K562 (cell line): ENCODE measurements around the gene RAB31. TPM values are rescaled to one million over a fixed set of nuclear protein-coding genes. Genes with fewer than 3 reads are reported as not detected.

Experiments
- ATAC-seq: fragments of 200-7000 bp; cut with Tn5 transposase; 3 replicates; pipeline ENCODE4 v1.9.1; 2020; ENCODE audit warnings: moderate library complexity
- BruUV-seq: library from RNA; stranded (reverse); fragments of 400-500 nt; replicated peaks from 2 replicates; lab custom pipeline; 2021; lab: Mats Ljungman, UMichigan
- CTCF ChIA-PET: fragments of 300-600 bp; formaldehyde crosslinking; extraction: SDS; loops from one replicate; lab custom pipeline; 2021; ENCODE audit warnings: low intra/inter-chr PET ratio; lab: Yijun Ruan, JAX
- POLR2A ChIA-PET: fragments of 300-600, 350-650 bp; sonication (Branson Sonifier 250); formaldehyde crosslinking; extraction: SDS; loops from one replicate; lab custom pipeline; 2021; ENCODE audit warnings: antibody characterized with exemption, inconsistent platforms; lab: Yijun Ruan, JAX
- DNase-seq, 4 experiments: peaks; one replicate each; pipeline versions ENCODE4 v3.0.0 to v3.0.0-alpha.2; 2011 to 2018; ENCODE audit warnings: low spot score in 3 of 4, mixed read lengths in 3 of 4; ENCODE audit errors: extremely low read depth in 1 of 4
- FAIRE-seq: peaks from 2 replicates; lab custom pipeline; 2011; peaks lifted over from hg19 to GRCh38; lab: Jason Lieb, UNC
- H2AFZ ChIP-seq: 2 replicates; pipeline ENCODE4 v1.6.0; 2011; ENCODE audit warnings: low read depth, low read length, control low read depth, inconsistent platforms
- H3K27ac ChIP-seq: fragments of 200-600 bp; 3 replicates; pipeline ENCODE4 v1.8.0; 2011; ENCODE audit warnings: low read depth, mild to moderate bottlenecking, control low read depth, inconsistent platforms, low read length, moderate library complexity, mixed read lengths; ENCODE audit errors: extremely low read depth
- H3K27me3 ChIP-seq, 2 experiments: fragments of 300-600 bp in 1 of 2; 2 replicates in 1 of 2; 3 replicates in 1 of 2; pipeline versions ENCODE4 v1.6.0 to v1.8.0; 2011; ENCODE audit warnings: inconsistent platforms in 2 of 2, low read length in 2 of 2, mild to moderate bottlenecking in 1 of 2, mixed read lengths in 1 of 2, moderate library complexity in 1 of 2; ENCODE audit not compliant: control insufficient read depth in 2 of 2, insufficient read depth in 2 of 2
- H3K36me3 ChIP-seq: fragments of 300-600 bp; 3 replicates; pipeline ENCODE4 v1.8.0; 2011; ENCODE audit warnings: mild to moderate bottlenecking, low read length, inconsistent platforms; ENCODE audit not compliant: control insufficient read depth, insufficient read depth
- H3K4me1 ChIP-seq, 2 experiments: fragments of 200-600 bp in 1 of 2; replicated peaks in 1 of 2; 2 replicates in 1 of 2; 3 replicates in 1 of 2; pipeline versions ENCODE4 v1.5.1 to v1.8.0; 2011; ENCODE audit warnings: inconsistent platforms in 2 of 2, low read length in 2 of 2, mild to moderate bottlenecking in 1 of 2, mixed read lengths in 1 of 2, moderate library complexity in 1 of 2; ENCODE audit not compliant: control insufficient read depth in 2 of 2, insufficient read depth in 2 of 2
- H3K4me2 ChIP-seq: 2 replicates; pipeline ENCODE4 v1.6.1; 2011; ENCODE audit warnings: low read length, control low read depth, inconsistent platforms, mixed read lengths; ENCODE audit not compliant: insufficient read depth
- H3K4me3 ChIP-seq: fragments of 200-600 bp; sonication (generic), shearing (Covaris generic); 2 replicates; pipeline ENCODE4 v1.5.1; 2016; ENCODE audit warnings: control low read depth, inconsistent platforms
- H3K79me2 ChIP-seq: fragments of 200-600 bp; 3 replicates; pipeline ENCODE4 v1.8.0; 2011; ENCODE audit warnings: low read length, inconsistent platforms; ENCODE audit not compliant: control insufficient read depth, insufficient read depth
- H3K9ac ChIP-seq, 2 experiments: 2 replicates each; pipeline versions ENCODE4 v1.6.0 to v1.6.1; 2011; ENCODE audit warnings: low read depth in 2 of 2, low read length in 2 of 2, control low read depth in 1 of 2, inconsistent platforms in 1 of 2, mild to moderate bottlenecking in 1 of 2, mixed read lengths in 1 of 2; ENCODE audit not compliant: insufficient read depth in 1 of 2
- H3K9me1 ChIP-seq: one replicate; pipeline ENCODE4 v1.6.0; 2011; ENCODE audit warnings: inconsistent platforms, mild to moderate bottlenecking, low read length, moderate library complexity; ENCODE audit not compliant: control insufficient read depth, insufficient read depth
- H3K9me3 ChIP-seq: replicated peaks from 2 replicates; pipeline ENCODE4 v1.5.1; 2011; ENCODE audit warnings: low read depth, low read length, inconsistent platforms; ENCODE audit not compliant: control insufficient read depth, insufficient read depth
- H4K20me1 ChIP-seq: replicated peaks from 2 replicates; pipeline ENCODE4 v1.6.1; 2011; ENCODE audit warnings: low read length, inconsistent platforms, mixed read lengths; ENCODE audit not compliant: control insufficient read depth, insufficient read depth
- CREB3 ChIP-seq: fragments of 450-650 bp; conservative IDR thresholded peaks from 2 replicates; pipeline ENCODE4 v1.6.1; 2016; ENCODE audit warnings: missing genetic modification characterization, low read depth, mild to moderate bottlenecking, missing compliant biosample characterization, moderate library complexity
- GTF2A2 ChIP-seq: IDR thresholded peaks from 2 replicates; pipeline ENCODE4 v1.6.1; 2016; ENCODE audit warnings: mild to moderate bottlenecking, missing genetic modification characterization, missing compliant biosample characterization
- HDAC8 ChIP-seq: fragments of 450-650 bp; IDR thresholded peaks from 2 replicates; pipeline ENCODE4 v1.6.1; 2016; ENCODE audit warnings: mild to moderate bottlenecking, missing genetic modification characterization, moderate library complexity, missing compliant biosample characterization
- PTTG1 ChIP-seq: fragments of 450-650 bp; IDR thresholded peaks from 2 replicates; pipeline ENCODE4 v1.6.1; 2016; ENCODE audit warnings: low read depth, mild to moderate bottlenecking, missing genetic modification characterization, missing compliant biosample characterization
- RBBP5 ChIP-seq: fragments of 200-600 bp; sonication (generic); IDR thresholded peaks from 2 replicates; pipeline ENCODE4 v1.6.1; 2012; ENCODE audit warnings: borderline replicate concordance, mild to moderate bottlenecking, low read length, control low read depth, inconsistent platforms; ENCODE audit not compliant: insufficient read depth, poor library complexity, severe bottlenecking
- RBM15 ChIP-seq: fragments of 200-400 bp; formaldehyde crosslinking; IDR thresholded peaks from 2 replicates; pipeline ENCODE4 v1.6.1; 2018; ENCODE audit warnings: mild to moderate bottlenecking, low read length, moderate library complexity; ENCODE audit not compliant: insufficient read depth
- SMAD1 ChIP-seq: fragments of 150-350 bp; IDR thresholded peaks from 2 replicates; pipeline ENCODE4 v1.6.1; 2014; ENCODE audit warnings: low read length, low read depth; ENCODE audit not compliant: partially characterized antibody
- SRSF3 ChIP-seq: fragments of 200-400 bp; formaldehyde crosslinking; IDR thresholded peaks from 2 replicates; pipeline ENCODE4 v1.6.1; 2016; ENCODE audit warnings: mild to moderate bottlenecking, low read length, moderate library complexity; ENCODE audit not compliant: insufficient read depth
- SUPT5H ChIP-seq: fragments of 450-650 bp; IDR thresholded peaks from 2 replicates; pipeline ENCODE4 v1.6.1; 2016
- TAF1 ChIP-seq: IDR thresholded peaks from 2 replicates; pipeline ENCODE4 v1.6.1; 2011; ENCODE audit warnings: mild to moderate bottlenecking, low read length, moderate library complexity; ENCODE audit not compliant: insufficient read depth, control insufficient read depth, severe bottlenecking; ENCODE audit errors: extremely low read depth
- WHSC1 ChIP-seq: IDR thresholded peaks from one replicate; pipeline ENCODE4 v1.6.1; 2012; ENCODE audit warnings: low read length, control low read depth, inconsistent platforms
- ZNF133 ChIP-seq: fragments of 250-450 bp; sonication (Bioruptor Pico); IDR thresholded peaks from 2 replicates; pipeline ENCODE4 v1.4.0; 2020; ENCODE audit warnings: mild to moderate bottlenecking
- ZNF589 ChIP-seq: fragments of 200-800 bp; sonication (Bioruptor generic); IDR thresholded peaks from 2 replicates; pipeline ENCODE4 v1.6.1; 2016; ENCODE audit warnings: low read depth, missing genetic modification characterization, missing compliant biosample characterization
- in situ Hi-C: fragments of 300-500 bp; cut with MboI; formaldehyde crosslinking; loops from 4 replicates; pipeline ENCODE4 v1.15.0; 2018; ENCODE audit warnings: inconsistent platforms, mixed read lengths
- intact Hi-C: fragments of 100-400 bp; cut with micrococcal nuclease; formaldehyde crosslinking; loops from 2 replicates; pipeline ENCODE4 v1.14.2; 2022
- polyA plus RNA-seq, 8 experiments: library from polyadenylated mRNA; depleted of rRNA in 4 of 8; stranded (reverse) in 5 of 8; unstranded in 3 of 8; fragments of >200 nt; fragmentation: Nextera tagmentation in 2 of 8; fragmentation: Illumina TruSeq in 1 of 8; extraction: Ambion mirVana in 2 of 8; extraction: Trizol in 1 of 8; gene quantifications; 2 replicates each; pipeline versions ENCODE4 v1.2.1 to v1.2.3, GENCODE V29; 2011 to 2014; ENCODE audit warnings: inconsistent platforms in 1 of 8, missing spikeins in 1 of 8
- total RNA-seq, 7 experiments: library from RNA; depleted of rRNA in 6 of 7; stranded (reverse); fragments of >200 nt in 6 of 7; fragmentation: Illumina TruSeq in 2 of 7; extraction: Trizol in 2 of 7; gene quantifications; 2 replicates each; pipeline versions ENCODE4 v1.2.1 to v1.2.3, GENCODE V29; 2011 to 2021; ENCODE audit warnings: low replicate concordance in 1 of 7

The RAB31 gene
- total and polyA plus RNA-seq, 9 of the 15 experiments (the other 6 are each of a cell fraction or from before 2014, with no cell fraction given), result 20.7 to 70.4 (median 41.3) TPM

- TF ChIP-seq CREB3, result peak; percentile 59; the same call in 1 of the 2 replicates
- no peak for TF ChIP-seq ZNF589 (CRISPR knock-in tag)
- TF ChIP-seq RBBP5, result peak; percentile 35
- peak; percentile 35; the same call in 1 of the 2 replicates for TF ChIP-seq PTTG1 (tag)
- TF ChIP-seq RBM15, result no peak
These were observed 163.2 kb downstream of the RAB31 start (continued) for GRCh38 chr18:9871244-9871746.

- Histone ChIP-seq H3K36me3 (no peaks in the 10 kb centered on the region), H4K20me1 (no peaks in the 10 kb centered on the region), H3K79me2 (peaks cover 14% of the 10 kb centered on the region; the same call in 2 of the 3 replicates), H3K4me2 (no peak overlapping the region), H3K9me1 (no peaks in the 10 kb centered on the region), H3K4me3 (no peak overlapping the region), H3K27me3 (no peaks in the 10 kb centered on the region), H3K27ac (peak overlapping the region; percentile 39; the same call in 2 of the 3 replicates), H3K9ac (peak overlapping the region; percentile 12 to 26; a peak in 2 of 4 replicates), H2AFZ (peak overlapping the region; percentile 74), H3K9me3 (no peaks in the 10 kb centered on the region), H3K4me1 (peaks cover 34 to 78% of the 10 kb centered on the region in 2 experiments)
- no peak for FAIRE-seq
- DNase-seq, result no peak
- ATAC-seq, result no peak
- POLR2A ChIA-PET, result interaction anchor here (1.0 kb wide), 1 partner anchor 12 kb away, joined by 3 read pairs; no protein-coding TSS in a partner anchor
- in situ Hi-C loops (no loop called here), intact Hi-C loops (loop anchor here (10.0 kb wide), 1 partner anchor 188 kb away; no protein-coding TSS in a partner anchor)
- no TSS peak for BruUV-seq
- TF ChIP-seq SUPT5H (no peak), SMAD1 (no peak), ZNF133 (CRISPR knock-in tag) (no peak), HDAC8 (tag) (no peak), WHSC1 (peak; percentile 90), TAF1 (no peak), SRSF3 (no peak), GTF2A2 (tag) (no peak)
- CTCF ChIA-PET, result no interaction called here
These were observed 164.7 kb downstream of the RAB31 start for GRCh38 chr18:9872823-9873222.
